Activated T-cell treated with anti-CD3 and anti-CD28 coated beads, Interleukin-2, amount 50 U/mL, for 1 hour (primary cell): ENCODE data around the gene BICD2.
A peak's percentile ranks its signal among the peaks of the same experiment; 100 is the strongest.

Experiments used
- DNase-seq: peaks from one replicate; pipeline ENCODE4 v3.0.0-alpha.2; 2020

Gene BICD2

GRCh38 chr9:92665836-92666235, 98.8 kb downstream of the BICD2 start:
- DNase-seq = no peak

GRCh38 chr9:92664394-92665152, 100.1 kb downstream of the BICD2 start:
- peak; percentile 26 for DNase-seq

GRCh38 chr9:92663951-92664350, 100.7 kb downstream of the BICD2 start:
- DNase-seq = no peak

- no peak for DNase-seq
Measured at GRCh38 chr9:92663126-92663525, 101.5 kb downstream of the BICD2 start.

- no peak for DNase-seq
Measured at GRCh38 chr9:92661743-92662142, 102.9 kb downstream of the BICD2 start.
